Ovary (tissue), 9 donors: ENCODE data around the gene CEBPG. TPM values are rescaled to one million over a fixed set of nuclear protein-coding genes. Genes with fewer than 3 reads are reported as not detected.

ENCODE experiments used
- DNase-seq, 5 donors: peaks; one replicate each; pipeline ENCODE4 v3.0.0-alpha.2; 2019 to 2020
- H3K27ac ChIP-seq, 2 donors: fragments of 200-600 bp; one replicate each; pipeline versions ENCODE4 v1.5.1 to v1.8.0; 2019 to 2022
- H3K27me3 ChIP-seq: fragments of 200-600 bp; one replicate; pipeline ENCODE4 v1.8.0; 2022
- H3K36me3 ChIP-seq: fragments of 200-600 bp; sonication (generic); one replicate; pipeline ENCODE4 v1.5.1; 2019
- H3K4me1 ChIP-seq: one replicate; pipeline ENCODE4 v1.8.1; 2013; ENCODE audit warnings: mild to moderate bottlenecking, moderate library complexity; ENCODE audit not compliant: insufficient read depth
- H3K4me3 ChIP-seq: fragments of 200-600 bp; sonication (generic); one replicate; pipeline ENCODE4 v1.5.1; 2017
- H3K9me3 ChIP-seq, 2 donors: fragments of 200-600 bp in 1 of 2; sonication (generic) in 1 of 2; one replicate each; pipeline versions ENCODE4 v1.5.1 to v1.8.1; 2013 to 2019; ENCODE audit warnings: mild to moderate bottlenecking in 1 of 2, moderate library complexity in 1 of 2
- CTCF ChIP-seq, 3 donors: fragments of 450-650 bp in 2 of 3; fragments of 200-600 bp in 1 of 3; IDR thresholded peaks; one replicate each; pipeline versions ENCODE4 v1.5.1 to v1.8.0; 2016 to 2022; ENCODE audit warnings: antibody characterized with exemption in 3 of 3, mild to moderate bottlenecking in 1 of 3
- EP300 ChIP-seq: sonication (generic); formaldehyde crosslinking; IDR thresholded peaks from one replicate; pipeline ENCODE4 v1.6.1; 2017; ENCODE audit warnings: antibody characterized with exemption
- POLR2A ChIP-seq: fragments of 450-650 bp; IDR thresholded peaks from one replicate; pipeline ENCODE4 v1.6.1; 2017; ENCODE audit warnings: antibody characterized with exemption, mild to moderate bottlenecking, moderate library complexity
- WGBS, 3 donors: extraction: QIAGEN DNeasy Blood & Tissue Kit in 1 of 3; methylation state at CpG; one replicate each; pipeline versions ENCODE4 v1.1.5 to v1.1.7; 2013 to 2017; 5-methylcytosine and 5-hydroxymethylcytosine counted together
- intact Hi-C, 4 donors: fragments of 100-400 bp; cut with DNase I; formaldehyde crosslinking; loops; one replicate each; pipeline versions ENCODE4 v1.11.0 to v1.15.1; 2022 to 2023
- polyA plus RNA-seq, 2 donors: library from polyadenylated mRNA; stranded (reverse); fragments of 200-250 nt in 1 of 2; fragments of 350-450 nt in 1 of 2; fragmentation: Illumina TruSeq in 1 of 2; extraction: RNeasy Lipid Tissue Mini Kit (QIAGEN cat#74804) in 1 of 2; gene quantifications; one replicate each; pipeline ENCODE4 v1.2.3, GENCODE V29; 2013 to 2014
- total RNA-seq, 7 donors: library from RNA; depleted of rRNA in 2 of 7; stranded (reverse); fragments of >200 nt in 2 of 7; fragmentation: NEBNext Ultra II Directional in 3 of 7; extraction: Animal tissue kit (Norgen Biotek cat#: 25700) in 3 of 7; gene quantifications; one replicate each; pipeline versions ENCODE4 v1.1.0 to v1.2.4, GENCODE V29; 2016 to 2023
- donor health status: DM: no; HTN: no; CAD: no; lungs with moderate emphysema.
- donor health status: DM: no; HTN: no; CAD: no.
- donor health status: Bipolar disorder and iron deficiency.
- donor health status: DM: yes; HTN: yes; CAD: no.
- donor health status: DM: no; HTN: no; CAD: no.
- donor health status: DM: yes; HTN: yes; CAD: no.

CEBPG gene
- total and polyA plus RNA-seq, 9 donors = 5.6 to 54.6 (median 12.0) TPM

- WGBS, 3 donors = 92 to 96% (median 94%) methylated on average over 10 to 13 of the region's 13 CpGs
- intact Hi-C loops = loop anchor here in 1 of 4 donors (5.0 kb wide), 1 partner anchor 359 kb away; no protein-coding TSS in a partner anchor
- H3K9me3 ChIP-seq = no peaks in the 10 kb centered on the region
Measured at GRCh38 chr19:33413426-33413725, 39.9 kb downstream of the CEBPG start.

GRCh38 chr19:33413868-33414666 lies 40.6 kb downstream of the CEBPG start:
- H3K4me3 ChIP-seq = no peak overlapping the region
- intact Hi-C loops = loop anchor here in 1 of 4 donors (5.0 kb wide), 1 partner anchor 358 kb away; no protein-coding TSS in a partner anchor

More at GRCh38 chr19:33413426-33413725, 39.9 kb downstream of the CEBPG start:
- Histone ChIP-seq H3K27ac (no peak overlapping the region), H3K4me1 (no peaks in the 10 kb centered on the region), H3K36me3 (no peaks in the 10 kb centered on the region), H3K27me3 (no peaks in the 10 kb centered on the region), H3K4me3 (no peak overlapping the region)
- no peak for TF ChIP-seq POLR2A
- no peak for TF ChIP-seq EP300
- TF ChIP-seq CTCF (IDR thresholded peaks at IDR 0.05) = no peak
- DNase-seq = no peak

GRCh38 chr19:33414667-33415605 lies 41.4 kb downstream of the CEBPG start:
- Histone ChIP-seq H3K27me3 (no peaks in the 10 kb centered on the region), H3K36me3 (no peaks in the 10 kb centered on the region), H3K4me1 (no peaks in the 10 kb centered on the region), H3K4me3 (no peak overlapping the region), H3K27ac (no peak overlapping the region), H3K9me3 (no peaks in the 10 kb centered on the region)
- 84 to 87% (median 86%) methylated on average over 32 of the region's 32 CpGs for WGBS, 3 donors
- no peak for DNase-seq
- intact Hi-C loops = loop anchor here in 2 of 4 donors (5.0 kb wide), 1 partner anchor 357 kb away; no protein-coding TSS in a partner anchor
- TF ChIP-seq EP300 (no peak), CTCF (IDR thresholded peaks at IDR 0.05) (no peak), POLR2A (no peak)

More at GRCh38 chr19:33413868-33414666, 40.6 kb downstream of the CEBPG start:
- H3K27ac ChIP-seq = no peak overlapping the region
- no peaks in the 10 kb centered on the region for H3K36me3 ChIP-seq
- WGBS, 3 donors = 80 to 82% (median 81%) methylated on average over 19 to 25 of the region's 25 CpGs
- TF ChIP-seq EP300 = no peak
- H3K4me1 ChIP-seq = no peaks in the 10 kb centered on the region
- DNase-seq = no peak
- H3K9me3 ChIP-seq = no peaks in the 10 kb centered on the region
- H3K27me3 ChIP-seq = no peaks in the 10 kb centered on the region

GRCh38 chr19:33416307-33417215 lies 43.1 kb downstream of the CEBPG start:
- TF ChIP-seq POLR2A (no peak), CTCF (IDR thresholded peaks at IDR 0.05) (peak in 1 of 3 donors; percentile 47)
- no peaks in the 10 kb centered on the region for H3K36me3 ChIP-seq
- peak; percentile 50 to 70 (median 62) for DNase-seq
- H3K9me3 ChIP-seq = no peaks in the 10 kb centered on the region
- intact Hi-C loops = loop anchor here in 1 of 4 donors (5.0 kb wide), 1 partner anchor 356 kb away; no protein-coding TSS in a partner anchor
- no peaks in the 10 kb centered on the region for H3K27me3 ChIP-seq
- no peak overlapping the region for H3K4me3 ChIP-seq
- WGBS, 3 donors = 32 to 41% (median 33%) methylated on average over 27 of the region's 27 CpGs
- H3K4me1 ChIP-seq = no peaks in the 10 kb centered on the region
- H3K27ac ChIP-seq = no peak overlapping the region
